HepG2 (cell line): ENCODE data around the gene OGFR. TPM values are rescaled to one million over a fixed set of nuclear protein-coding genes. Genes with fewer than 3 reads are reported as not detected.

Experiments used
- ATAC-seq: fragments of 200-7000 bp; cut with Tn5 transposase; 3 replicates; pipeline ENCODE4 v1.9.1; 2020; ENCODE audit warnings: mild to moderate bottlenecking, moderate library complexity
- BruUV-seq: library from RNA; stranded (reverse); fragments of 400-500 nt; replicated peaks from 2 replicates; lab custom pipeline; 2021; lab: Mats Ljungman, UMichigan
- CTCF ChIA-PET: fragments of 300-600 bp; formaldehyde crosslinking; extraction: SDS; loops from one replicate; lab custom pipeline; 2021; ENCODE audit warnings: low total read pairs, inconsistent platforms, low intra/inter-chr PET ratio; lab: Yijun Ruan, JAX
- POLR2A ChIA-PET: fragments of 350-600 bp; sonication (Branson Sonifier 250); formaldehyde crosslinking; loops from one replicate; lab custom pipeline; 2020; ENCODE audit warnings: antibody characterized with exemption, inconsistent platforms; lab: Yijun Ruan, JAX
- DNase-seq: peaks from one replicate; pipeline ENCODE4 v3.0.0-alpha.2; 2015; ENCODE audit warnings: low spot score
- FAIRE-seq: peaks from 3 replicates; lab custom pipeline; 2011; peaks lifted over from hg19 to GRCh38; lab: Jason Lieb, UNC
- H2AFZ ChIP-seq: one replicate; pipeline ENCODE4 v1.6.1; 2011; ENCODE audit warnings: low read length, inconsistent platforms
- H3K27ac ChIP-seq: fragments of 300-600 bp; 3 replicates; pipeline ENCODE4 v1.8.0; 2011; ENCODE audit warnings: mixed run types, mild to moderate bottlenecking, mixed read lengths, low read length, inconsistent platforms; ENCODE audit not compliant: insufficient read depth; ENCODE audit errors: extremely low read length
- H3K27me3 ChIP-seq, 2 experiments: fragments of 200-600 bp in 1 of 2; 2 replicates in 1 of 2; 3 replicates in 1 of 2; pipeline versions ENCODE4 v1.6.0 to v1.8.0; 2011; ENCODE audit warnings: low read length in 2 of 2, mild to moderate bottlenecking in 2 of 2, moderate library complexity in 2 of 2, inconsistent platforms in 1 of 2; ENCODE audit not compliant: insufficient read depth in 2 of 2, control insufficient read depth in 1 of 2
- H3K36me3 ChIP-seq, 2 experiments: fragments of 200-600 bp in 1 of 2; replicated peaks in 1 of 2; 2 replicates in 1 of 2; 3 replicates in 1 of 2; pipeline versions ENCODE4 v1.5.1 to v1.8.0; 2011; ENCODE audit warnings: low read length in 2 of 2, inconsistent platforms in 1 of 2; ENCODE audit not compliant: insufficient read depth in 2 of 2, control insufficient read depth in 1 of 2
- H3K4me1 ChIP-seq: 2 replicates; pipeline ENCODE4 v1.5.1; 2012; ENCODE audit warnings: low read length, inconsistent platforms; ENCODE audit not compliant: insufficient read depth
- H3K4me2 ChIP-seq: 2 replicates; pipeline ENCODE4 v1.6.0; 2011; ENCODE audit warnings: low read depth, low read length, inconsistent platforms
- H3K4me3 ChIP-seq, 3 experiments: fragments of 200-600 bp in 1 of 3; sonication (generic), shearing (Covaris generic) in 1 of 3; replicated peaks in 1 of 3; 2 replicates each; pipeline ENCODE4 v1.5.1; 2011 to 2016; ENCODE audit warnings: low read length in 3 of 3, inconsistent platforms in 2 of 3, low read depth in 2 of 3, mild to moderate bottlenecking in 2 of 3, control low read depth in 1 of 3, mixed read lengths in 1 of 3; ENCODE audit not compliant: insufficient read depth in 1 of 3
- H3K79me2 ChIP-seq: one replicate; pipeline ENCODE4 v1.6.1; 2011; ENCODE audit warnings: low read length, inconsistent platforms; ENCODE audit not compliant: insufficient read depth
- H3K9ac ChIP-seq: 2 replicates; pipeline ENCODE4 v1.6.0; 2011; ENCODE audit warnings: mild to moderate bottlenecking, low read depth, low read length, inconsistent platforms; ENCODE audit not compliant: insufficient read depth
- H3K9me3 ChIP-seq: 2 replicates; pipeline ENCODE4 v1.5.1; 2012; ENCODE audit warnings: mild to moderate bottlenecking, low read length
- H4K20me1 ChIP-seq: 2 replicates; pipeline ENCODE4 v1.6.0; 2011; ENCODE audit warnings: inconsistent platforms, mild to moderate bottlenecking, low read length, moderate library complexity; ENCODE audit not compliant: insufficient read depth
- AGO2 ChIP-seq: fragments of 200-400 bp; formaldehyde crosslinking; optimal IDR thresholded peaks from 2 replicates; pipeline ENCODE3; 2017; ENCODE audit warnings: mild to moderate bottlenecking, low read depth, low read length, moderate library complexity
- ARNT2 ChIP-seq: sonication (generic); formaldehyde crosslinking; IDR thresholded peaks from 2 replicates; pipeline ENCODE4 v1.8.0; 2022; ENCODE audit warnings: mild to moderate bottlenecking, low read depth, missing genetic modification reagents, moderate library complexity
- NRL ChIP-seq: sonication (generic); formaldehyde crosslinking; IDR thresholded peaks from 2 replicates; pipeline ENCODE4 v1.5.0; 2020; ENCODE audit warnings: missing genetic modification reagents, mild to moderate bottlenecking, moderate library complexity, borderline replicate concordance
- PAX8 ChIP-seq: sonication (generic); formaldehyde crosslinking; IDR thresholded peaks from 2 replicates; pipeline ENCODE4 v1.8.0; 2022; ENCODE audit warnings: mild to moderate bottlenecking, missing genetic modification reagents, borderline replicate concordance
- POLR2G ChIP-seq: fragments of 200-400 bp; formaldehyde crosslinking; IDR thresholded peaks from 2 replicates; pipeline ENCODE4 v1.6.1; 2018; ENCODE audit warnings: mild to moderate bottlenecking, low read depth, low read length, moderate library complexity
- RBFOX2 ChIP-seq: fragments of 200-400 bp; formaldehyde crosslinking; IDR thresholded peaks from 2 replicates; pipeline ENCODE4 v1.6.1; 2017; ENCODE audit warnings: low read depth, mild to moderate bottlenecking, low read length
- RBM22 ChIP-seq: fragments of 200-400 bp; formaldehyde crosslinking; optimal IDR thresholded peaks from 2 replicates; pipeline ENCODE3; 2017; ENCODE audit warnings: mild to moderate bottlenecking, low read length, moderate library complexity
- RFXANK ChIP-seq: IDR thresholded peaks from 2 replicates; pipeline ENCODE4 v1.6.1; 2016
- SP4 ChIP-seq: sonication (generic); formaldehyde crosslinking; IDR thresholded peaks from 2 replicates; pipeline ENCODE4 v1.8.1; 2023; ENCODE audit warnings: mild to moderate bottlenecking, missing genetic modification reagents
- ZNF891 ChIP-seq: sonication (generic); formaldehyde crosslinking; IDR thresholded peaks from 2 replicates; pipeline ENCODE4 v1.5.0; 2020; ENCODE audit warnings: mild to moderate bottlenecking, missing genetic modification reagents
- WGBS: methylation state at CpG from one replicate; pipeline ENCODE4 v1.1.6; 2017; ENCODE audit warnings: low lambda C conversion rate; 5-methylcytosine and 5-hydroxymethylcytosine counted together
- in situ Hi-C: cut with HindIII; loops from 2 replicates; pipeline ENCODE4 v1.10.0; 2017; ENCODE audit warnings: low pct_unique_long_range_greater_than_20kb; ENCODE audit not compliant: extremely low pct_ligation_motif_present
- intact Hi-C: fragments of 100-400 bp; cut with micrococcal nuclease; formaldehyde crosslinking; loops from one replicate; pipeline ENCODE4 v1.10.0; 2022; ENCODE audit not compliant: unreplicated experiment
- polyA plus RNA-seq, 8 experiments: library from polyadenylated mRNA; depleted of rRNA in 3 of 8; stranded (reverse) in 7 of 8; unstranded in 1 of 8; fragments of >200 nt; fragmentation: Illumina TruSeq in 4 of 8; extraction: Trizol in 4 of 8; gene quantifications; 2 replicates each; pipeline versions ENCODE4 v1.2.1 to v1.2.3, GENCODE V29; 2011 to 2016; ENCODE audit warnings: low read depth in 4 of 8, missing spikeins in 1 of 8, mixed read lengths in 1 of 8; ENCODE audit not compliant: insufficient read depth in 1 of 8
- total RNA-seq, 5 experiments: library from RNA; depleted of rRNA; stranded (reverse); fragments of >200 nt; fragmentation: Illumina TruSeq; extraction: Trizol; gene quantifications; 2 replicates each; pipeline ENCODE4 v1.2.3, GENCODE V29; 2016; ENCODE audit warnings: low read depth in 1 of 5
- TF ChIP-seq, protein P1 (sequence below): sonication (generic); formaldehyde crosslinking; IDR thresholded peaks from 2 replicates; pipeline ENCODE4 v1.5.0; 2020; ENCODE audit warnings: mild to moderate bottlenecking, missing genetic modification reagents

Gene OGFR
- total and polyA plus RNA-seq, 2 of the 13 experiments (the other 11 are each of a cell fraction or from before 2014, with no cell fraction given): 47.7 to 81.8 TPM

DNA sequence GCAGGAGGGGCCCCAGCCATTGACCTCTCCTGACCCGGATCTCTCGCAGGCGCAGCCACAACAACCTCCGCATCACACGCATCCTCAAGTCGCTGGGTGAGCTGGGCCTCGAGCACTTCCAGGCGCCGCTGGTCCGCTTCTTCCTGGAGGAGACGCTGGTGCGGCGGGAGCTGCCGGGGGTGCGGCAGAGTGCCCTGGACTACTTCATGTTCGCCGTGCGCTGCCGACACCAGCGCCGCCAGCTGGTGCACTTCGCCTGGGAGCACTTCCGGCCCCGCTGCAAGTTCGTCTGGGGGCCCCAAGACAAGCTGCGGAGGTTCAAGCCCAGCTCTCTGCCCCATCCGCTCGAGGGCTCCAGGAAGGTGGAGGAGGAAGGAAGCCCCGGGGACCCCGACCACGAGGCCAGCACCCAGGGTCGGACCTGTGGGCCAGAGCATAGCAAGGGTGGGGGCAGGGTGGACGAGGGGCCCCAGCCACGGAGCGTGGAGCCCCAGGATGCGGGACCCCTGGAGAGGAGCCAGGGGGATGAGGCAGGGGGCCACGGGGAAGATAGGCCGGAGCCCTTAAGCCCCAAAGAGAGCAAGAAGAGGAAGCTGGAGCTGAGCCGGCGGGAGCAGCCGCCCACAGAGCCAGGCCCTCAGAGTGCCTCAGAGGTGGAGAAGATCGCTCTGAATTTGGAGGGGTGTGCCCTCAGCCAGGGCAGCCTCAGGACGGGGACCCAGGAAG lies 7.7 kb downstream of the OGFR start:
- ChIA-PET POLR2A (interaction anchor here (1.3 to 1.4 kb wide), 2 partner anchors 10 to 18 kb away, joined by 3 to 8 read pairs; no protein-coding TSS in a partner anchor), CTCF (no interaction called here)
- H3K4me1 ChIP-seq: peaks cover 29% of the 10 kb centered on the region
- BruUV-seq: no TSS peak
- peaks cover 40 to 59% of the 10 kb centered on the region in 2 experiments for H3K36me3 ChIP-seq
- intact Hi-C loops: no loop called here
- H3K9ac ChIP-seq: no peak overlapping the region
- ATAC-seq (no peak), FAIRE-seq (no peak), DNase-seq (no peak)
- H3K9me3 ChIP-seq: no peaks in the 10 kb centered on the region
- H3K4me2 ChIP-seq: no peak overlapping the region
- no peak for TF ChIP-seq ARNT2 (CRISPR knock-in tag)
- no peak for TF ChIP-seq RFXANK (CRISPR knock-in tag)
- TF ChIP-seq ZNF891 (CRISPR knock-in tag): 0 out of 2 replicates have a peak, but pooled peaks have one; percentile 25
- TF ChIP-seq NRL (CRISPR knock-in tag): 0 out of 2 replicates have a peak, but pooled peaks have one; percentile 42
- TF ChIP-seq PAX8 (CRISPR knock-in tag): no peak
- TF ChIP-seq, protein P1, sequence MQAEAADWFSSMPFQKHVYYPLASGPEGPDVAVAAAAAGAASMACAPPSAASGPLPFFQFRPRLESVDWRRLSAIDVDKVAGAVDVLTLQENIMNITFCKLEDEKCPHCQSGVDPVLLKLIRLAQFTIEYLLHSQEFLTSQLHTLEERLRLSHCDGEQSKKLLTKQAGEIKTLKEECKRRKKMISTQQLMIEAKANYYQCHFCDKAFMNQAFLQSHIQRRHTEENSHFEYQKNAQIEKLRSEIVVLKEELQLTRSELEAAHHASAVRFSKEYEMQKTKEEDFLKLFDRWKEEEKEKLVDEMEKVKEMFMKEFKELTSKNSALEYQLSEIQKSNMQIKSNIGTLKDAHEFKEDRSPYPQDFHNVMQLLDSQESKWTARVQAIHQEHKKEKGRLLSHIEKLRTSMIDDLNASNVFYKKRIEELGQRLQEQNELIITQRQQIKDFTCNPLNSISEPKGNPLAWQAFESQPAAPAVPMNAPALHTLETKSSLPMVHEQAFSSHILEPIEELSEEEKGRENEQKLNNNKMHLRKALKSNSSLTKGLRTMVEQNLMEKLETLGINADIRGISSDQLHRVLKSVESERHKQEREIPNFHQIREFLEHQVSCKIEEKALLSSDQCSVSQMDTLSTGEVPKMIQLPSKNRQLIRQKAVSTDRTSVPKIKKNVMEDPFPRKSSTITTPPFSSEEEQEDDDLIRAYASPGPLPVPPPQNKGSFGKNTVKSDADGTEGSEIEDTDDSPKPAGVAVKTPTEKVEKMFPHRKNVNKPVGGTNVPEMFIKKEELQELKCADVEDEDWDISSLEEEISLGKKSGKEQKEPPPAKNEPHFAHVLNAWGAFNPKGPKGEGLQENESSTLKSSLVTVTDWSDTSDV (CRISPR knock-in tag): 0 out of 2 replicates have a peak, but pooled peaks have one; percentile 28
- peak; percentile 55 for TF ChIP-seq RBFOX2
- no peak for TF ChIP-seq SP4 (CRISPR knock-in tag)
- TF ChIP-seq POLR2G: no peak
- peak; percentile 73 for TF ChIP-seq AGO2
- peak; percentile 86 for TF ChIP-seq RBM22
- H3K27ac ChIP-seq: no peak overlapping the region
- in situ Hi-C loops: no loop called here
- peaks cover 8% of the 10 kb centered on the region; the same call in 1 of the 2 replicates for H4K20me1 ChIP-seq
- no peak overlapping the region for H3K4me3 ChIP-seq
- 96% methylated on average over 43 of the region's 43 CpGs for whole genome bisulfite sequencing
- no peaks in the 10 kb centered on the region for H3K27me3 ChIP-seq
- H3K79me2 ChIP-seq: peaks cover 4% of the 10 kb centered on the region
- H2AFZ ChIP-seq: no peak overlapping the region
